Thyroid gland (tissue), 4 donors: Measurements from ENCODE around the gene ADAMTS20. TPM values are rescaled to one million over a fixed set of nuclear protein-coding genes. Genes with fewer than 3 reads are reported as not detected.

Experiments used
- DNase-seq, 2 donors: peaks; one replicate each; pipeline ENCODE4 v3.0.0-alpha.2; 2019
- H3K27ac ChIP-seq, 3 donors: fragments of 200-600 bp; sonication (generic); 1 replicate in 2 of 3; 2 replicates in 1 of 3; pipeline ENCODE4 v1.5.1; 2016 to 2019; ENCODE audit warnings: mild to moderate bottlenecking in 1 of 3, moderate library complexity in 1 of 3
- H3K27me3 ChIP-seq: fragments of 200-600 bp; sonication (generic); one replicate; pipeline ENCODE4 v1.5.1; 2019
- H3K36me3 ChIP-seq, 2 donors: fragments of 200-600 bp; sonication (generic); one replicate each; pipeline ENCODE4 v1.5.1; 2016 to 2019
- H3K4me1 ChIP-seq, 2 donors: fragments of 200-600 bp; sonication (generic); one replicate each; pipeline ENCODE4 v1.5.1; 2017 to 2019
- H3K4me3 ChIP-seq, 3 donors: fragments of 200-600 bp; sonication (generic); replicated peaks in 1 of 3; 1 replicate in 2 of 3; 2 replicates in 1 of 3; pipeline ENCODE4 v1.5.1; 2016; ENCODE audit warnings: mild to moderate bottlenecking in 1 of 3
- H3K9me3 ChIP-seq: fragments of 200-600 bp; sonication (generic); one replicate; pipeline ENCODE4 v1.5.1; 2017
- CTCF ChIP-seq, 6 experiments: fragments of 200-600 bp in 3 of 6; fragments of 450-650 bp in 3 of 6; sonication (generic) in 3 of 6; IDR thresholded peaks; one replicate each; pipeline ENCODE4 v1.5.1; 2016 to 2019; ENCODE audit warnings: antibody characterized with exemption in 6 of 6, mild to moderate bottlenecking in 2 of 6, inconsistent platforms in 1 of 6, moderate library complexity in 1 of 6
- POLR2A ChIP-seq, 2 donors: fragments of 450-650 bp; IDR thresholded peaks; one replicate each; pipeline ENCODE4 v1.6.1; 2017; ENCODE audit warnings: antibody characterized with exemption in 2 of 2, mild to moderate bottlenecking in 2 of 2, moderate library complexity in 1 of 2
- WGBS, 2 donors: methylation state at CpG; one replicate each; pipeline ENCODE4 v1.1.5; 2017; 5-methylcytosine and 5-hydroxymethylcytosine counted together
- intact Hi-C: fragments of 100-400 bp; cut with DNase I; formaldehyde crosslinking; loops from one replicate; pipeline ENCODE4 v1.15.1; 2023
- total RNA-seq, 4 donors: library from RNA; depleted of rRNA; stranded (reverse); fragments of >200 nt; gene quantifications; one replicate each; pipeline ENCODE4 v1.2.3, GENCODE V29; 2016

The ADAMTS20 gene
- total RNA-seq, 4 donors from 2014 or later: 0.11 TPM; not detected in 3

- no peaks in the 10 kb centered on the region for H3K27me3 ChIP-seq
- 78 to 89% methylated on average over 3 of the region's 3 CpGs for WGBS, 2 donors
- intact Hi-C loops: no loop called here
- no peaks in the 10 kb centered on the region for H3K36me3 ChIP-seq
- H3K9me3 ChIP-seq: no peaks in the 10 kb centered on the region
- H3K4me3 ChIP-seq: no peak overlapping the region
- no peaks in the 10 kb centered on the region for H3K4me1 ChIP-seq
- TF ChIP-seq POLR2A (IDR thresholded peaks at IDR 0.05) (no peak), CTCF (IDR thresholded peaks at IDR 0.05) (no peak)
- no peak overlapping the region for H3K27ac ChIP-seq
- DNase-seq: no peak
These were observed 69.5 kb downstream of the ADAMTS20 start for GRCh38 chr12:43482311-43483085.

GRCh38 chr12:43480591-43480990 is 71.4 kb downstream of the ADAMTS20 start:
- no peaks in the 10 kb centered on the region for H3K36me3 ChIP-seq
- no peak overlapping the region for H3K4me3 ChIP-seq
- no peaks in the 10 kb centered on the region for H3K27me3 ChIP-seq
- no peak for DNase-seq
- no peak for TF ChIP-seq CTCF (IDR thresholded peaks at IDR 0.05)
- no peak for TF ChIP-seq POLR2A (IDR thresholded peaks at IDR 0.05)
- WGBS, 2 donors: 78 to 87% methylated on average over 3 of the region's 3 CpGs
- intact Hi-C loops: no loop called here
- H3K9me3 ChIP-seq: no peaks in the 10 kb centered on the region
- H3K27ac ChIP-seq: no peak overlapping the region
- H3K4me1 ChIP-seq: no peaks in the 10 kb centered on the region

GRCh38 chr12:43462741-43463140 is 89.3 kb downstream of the ADAMTS20 start:
- 78 to 89% methylated on average over 3 of the region's 3 CpGs for WGBS, 2 donors

GRCh38 chr12:43462080-43462479 is 89.9 kb downstream of the ADAMTS20 start:
- intact Hi-C loops: no loop called here
- Histone ChIP-seq H3K4me3 (no peak overlapping the region), H3K9me3 (no peaks in the 10 kb centered on the region), H3K27me3 (no peaks in the 10 kb centered on the region), H3K4me1 (no peaks in the 10 kb centered on the region), H3K27ac (no peak overlapping the region), H3K36me3 (no peaks in the 10 kb centered on the region)
- no peak for DNase-seq
- TF ChIP-seq POLR2A (IDR thresholded peaks at IDR 0.05) (no peak), CTCF (IDR thresholded peaks at IDR 0.05) (no peak)
- 78 to 81% methylated on average over 2 of the region's 2 CpGs for WGBS, 2 donors

More at GRCh38 chr12:43462741-43463140, 89.3 kb downstream of the ADAMTS20 start:
- no peak for DNase-seq
- Histone ChIP-seq H3K4me3 (no peak overlapping the region), H3K36me3 (no peaks in the 10 kb centered on the region), H3K27me3 (no peaks in the 10 kb centered on the region), H3K4me1 (no peaks in the 10 kb centered on the region), H3K9me3 (no peaks in the 10 kb centered on the region), H3K27ac (no peak overlapping the region)
- intact Hi-C loops: no loop called here
- TF ChIP-seq POLR2A (IDR thresholded peaks at IDR 0.05): no peak

- no peaks in the 10 kb centered on the region for H3K9me3 ChIP-seq
- no peak overlapping the region for H3K4me3 ChIP-seq
- no peaks in the 10 kb centered on the region for H3K4me1 ChIP-seq
- no peak overlapping the region for H3K27ac ChIP-seq
- WGBS, 2 donors: 76 to 86% methylated on average over 4 of the region's 4 CpGs
- TF ChIP-seq POLR2A (IDR thresholded peaks at IDR 0.05): no peak
- no peak for TF ChIP-seq CTCF (IDR thresholded peaks at IDR 0.05)
- no peaks in the 10 kb centered on the region for H3K36me3 ChIP-seq
- intact Hi-C loops: no loop called here
- no peak for DNase-seq
- no peaks in the 10 kb centered on the region for H3K27me3 ChIP-seq
These were observed 92.7 kb downstream of the ADAMTS20 start for GRCh38 chr12:43459285-43459684.
